Psoas muscle (tissue), 8 donors: ENCODE measurements around the gene FBXW5. TPM values are rescaled to one million over a fixed set of nuclear protein-coding genes. Genes with fewer than 3 reads are reported as not detected.

Experiments
- ATAC-seq, 4 donors: fragments of 200-7000 bp; cut with Tn5 transposase; one replicate each; pipeline ENCODE4 v1.9.1; 2020; ENCODE audit warnings: moderate library complexity in 3 of 4, mild to moderate bottlenecking in 2 of 4
- DNase-seq, 2 donors: peaks; one replicate each; pipeline ENCODE4 v3.0.0-alpha.2; 2020
- H3K27ac ChIP-seq: fragments of 200-600 bp; one replicate; pipeline ENCODE4 v1.8.0; 2022
- H3K27me3 ChIP-seq, 3 donors: fragments of 200-600 bp in 1 of 3; one replicate each; pipeline versions ENCODE4 v1.6.1 to v1.8.0; 2013 to 2022; ENCODE audit warnings: low read length in 2 of 3, mild to moderate bottlenecking in 2 of 3, moderate library complexity in 1 of 3; ENCODE audit not compliant: insufficient read depth in 3 of 3
- H3K36me3 ChIP-seq, 2 donors: fragments of 200-600 bp in 1 of 2; one replicate each; pipeline versions ENCODE4 v1.6.1 to v1.8.0; 2013 to 2022; ENCODE audit warnings: low read depth in 1 of 2, mild to moderate bottlenecking in 1 of 2, moderate library complexity in 1 of 2; ENCODE audit not compliant: insufficient read depth in 1 of 2
- H3K4me1 ChIP-seq: fragments of 200-600 bp; one replicate; pipeline ENCODE4 v1.8.0; 2022
- H3K4me3 ChIP-seq: fragments of 200-600 bp; one replicate; pipeline ENCODE4 v1.8.0; 2022; ENCODE audit warnings: mild to moderate bottlenecking
- H3K9me3 ChIP-seq: fragments of 200-600 bp; one replicate; pipeline ENCODE4 v1.8.0; 2022
- WGBS, 3 donors: extraction: QIAGEN DNeasy Blood & Tissue Kit; methylation state at CpG; one replicate each; pipeline versions ENCODE4 v1.1.6 to v1.1.7; 2013; 5-methylcytosine and 5-hydroxymethylcytosine counted together
- intact Hi-C, 2 donors: fragments of 100-400 bp; cut with DNase I; formaldehyde crosslinking; loops; one replicate each; pipeline versions ENCODE4 v1.11.0 to v1.14.2; 2022
- polyA plus RNA-seq, 3 donors: library from polyadenylated mRNA; stranded (reverse); fragments of 200-250 nt; gene quantifications; one replicate each; pipeline ENCODE4 v1.2.3, GENCODE V29; 2013
- total RNA-seq, 4 donors: library from RNA; stranded (reverse); fragmentation: NEBNext Ultra II Directional in 2 of 4; extraction: Animal tissue kit (Norgen Biotek cat#: 25700) in 2 of 4; gene quantifications; one replicate each; pipeline versions ENCODE4 v1.2.1 to v1.2.4, GENCODE V29; 2021 to 2023
- TF ChIP-seq, protein P1 (sequence below): fragments of 200-600 bp; IDR thresholded peaks from one replicate; pipeline ENCODE4 v1.8.0; 2022; ENCODE audit warnings: antibody characterized with exemption
- donor health status: healthy with polysubstance abuse.
- donor health status: DM: no; HTN: no; CAD: no; lungs with moderate emphysema.
- donor health status: Bipolar disorder and iron deficiency.
- donor health status: healthy.
- donor health status: DM: yes; HTN: yes; CAD: no.
- donor health status: DM: no; HTN: no; CAD: no.
- donor health status: DM: no; HTN: no; CAD: no.
- donor health status: DM: yes; HTN: yes; CAD: no.

Gene FBXW5
- total and polyA plus RNA-seq, 7 donors = 135 to 261 (median 202) TPM

DNA sequence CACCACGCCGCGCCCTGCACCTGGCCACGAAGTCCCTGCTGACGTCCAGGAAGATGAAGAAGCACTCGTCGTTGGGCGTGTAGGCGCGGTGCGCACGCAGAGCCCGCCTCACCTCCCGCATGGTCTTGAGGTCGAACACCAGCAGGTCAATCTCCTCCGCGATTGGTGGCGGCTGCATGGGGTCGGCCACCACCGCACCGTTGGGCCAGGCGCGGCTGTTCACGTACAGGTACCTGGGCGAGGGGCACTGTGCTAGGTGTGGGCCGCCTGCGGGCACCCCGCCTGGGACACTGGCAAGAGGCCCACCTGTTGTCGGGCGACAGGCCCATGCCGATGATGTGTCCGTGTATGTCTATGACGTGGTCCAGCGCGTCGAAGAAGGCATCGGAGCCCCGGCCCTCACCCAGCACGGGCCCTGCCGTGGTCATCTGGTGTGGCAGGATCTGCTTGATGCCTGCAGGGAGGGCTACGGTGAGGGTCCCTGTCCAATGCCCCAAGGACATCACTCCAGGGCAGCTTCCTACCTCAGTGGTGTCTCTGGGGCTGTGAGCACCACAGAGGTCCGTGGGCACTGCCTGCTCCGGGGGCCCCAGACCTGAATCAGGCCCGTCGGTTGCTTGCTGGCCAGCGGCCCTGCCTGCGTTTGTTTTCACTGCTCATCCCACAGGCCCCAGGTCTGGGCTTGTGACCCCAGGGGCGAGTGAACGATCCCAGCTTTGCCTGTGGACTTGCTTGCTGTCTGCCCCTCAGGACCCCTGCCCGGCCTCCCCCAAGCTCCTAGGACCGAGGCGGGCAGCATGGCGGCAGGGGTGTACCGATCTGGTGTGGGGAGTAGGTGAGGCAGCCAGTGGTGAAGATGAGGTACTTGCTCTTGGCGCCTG, 3.1 kb downstream of the FBXW5 start:
- no peak for ATAC-seq
- intact Hi-C loops = loop anchor here in 1 of 2 donors (2.0 to 5.0 kb wide), 4 partner anchors 13 to 94 kb away; partner anchors contain the start of genes EDF1 and PHPT1
- TF ChIP-seq, protein P1, sequence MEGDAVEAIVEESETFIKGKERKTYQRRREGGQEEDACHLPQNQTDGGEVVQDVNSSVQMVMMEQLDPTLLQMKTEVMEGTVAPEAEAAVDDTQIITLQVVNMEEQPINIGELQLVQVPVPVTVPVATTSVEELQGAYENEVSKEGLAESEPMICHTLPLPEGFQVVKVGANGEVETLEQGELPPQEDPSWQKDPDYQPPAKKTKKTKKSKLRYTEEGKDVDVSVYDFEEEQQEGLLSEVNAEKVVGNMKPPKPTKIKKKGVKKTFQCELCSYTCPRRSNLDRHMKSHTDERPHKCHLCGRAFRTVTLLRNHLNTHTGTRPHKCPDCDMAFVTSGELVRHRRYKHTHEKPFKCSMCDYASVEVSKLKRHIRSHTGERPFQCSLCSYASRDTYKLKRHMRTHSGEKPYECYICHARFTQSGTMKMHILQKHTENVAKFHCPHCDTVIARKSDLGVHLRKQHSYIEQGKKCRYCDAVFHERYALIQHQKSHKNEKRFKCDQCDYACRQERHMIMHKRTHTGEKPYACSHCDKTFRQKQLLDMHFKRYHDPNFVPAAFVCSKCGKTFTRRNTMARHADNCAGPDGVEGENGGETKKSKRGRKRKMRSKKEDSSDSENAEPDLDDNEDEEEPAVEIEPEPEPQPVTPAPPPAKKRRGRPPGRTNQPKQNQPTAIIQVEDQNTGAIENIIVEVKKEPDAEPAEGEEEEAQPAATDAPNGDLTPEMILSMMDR = no peak
- H3K4me1 ChIP-seq = peaks cover 29% of the 10 kb centered on the region
- peak overlapping the region; percentile 88 for H3K4me3 ChIP-seq
- no peaks in the 10 kb centered on the region for H3K27me3 ChIP-seq
- H3K27ac ChIP-seq = peak overlapping the region; percentile 94
- DNase-seq = peak; percentile 30 to 63
- no peaks in the 10 kb centered on the region for H3K9me3 ChIP-seq
- WGBS, 3 donors = 92 to 94% (median 94%) methylated on average over 54 to 55 of the region's 55 CpGs
- peaks cover 23 to 36% of the 10 kb centered on the region in 2 donors for H3K36me3 ChIP-seq

DNA sequence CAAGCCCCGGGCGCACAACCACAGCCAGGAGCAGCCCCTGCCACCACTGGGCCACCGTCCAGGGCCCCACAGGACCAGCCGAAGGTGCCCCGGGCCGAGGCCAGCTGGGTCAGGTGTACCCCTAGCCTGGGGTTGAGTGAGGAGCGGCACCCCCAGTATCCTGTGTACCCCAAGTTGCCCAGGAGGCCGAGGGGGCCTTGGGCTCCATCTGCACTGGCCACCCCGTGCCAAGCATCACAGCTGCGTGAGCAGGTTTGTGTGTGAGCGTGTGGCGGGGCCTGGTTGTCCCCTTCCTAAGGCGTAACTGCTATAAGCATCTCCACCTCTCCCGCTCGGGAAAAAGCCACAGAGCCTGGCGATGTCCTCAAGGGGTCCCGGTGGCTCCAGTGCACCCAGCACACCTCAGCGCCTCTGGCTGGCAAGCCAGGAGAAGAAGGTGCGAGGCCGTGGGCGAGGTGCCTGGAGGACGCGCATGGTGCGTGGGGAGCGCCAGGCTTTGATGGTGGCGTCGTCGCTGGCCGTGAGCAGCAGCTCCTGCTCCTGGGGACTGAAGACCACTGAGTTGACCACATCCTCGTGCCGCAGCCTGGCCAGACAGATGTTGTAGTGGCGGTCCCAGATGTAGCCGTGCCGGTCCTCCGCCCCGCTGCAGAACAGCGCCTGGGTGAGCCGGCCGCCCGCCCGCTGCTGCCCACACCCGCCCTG, 3.9 kb downstream of the FBXW5 start:
- Histone ChIP-seq H3K4me1 (peaks cover 29% of the 10 kb centered on the region), H3K9me3 (no peaks in the 10 kb centered on the region), H3K27ac (peak overlapping the region; percentile 94), H3K36me3 (peaks cover 23 to 36% of the 10 kb centered on the region in 2 donors), H3K4me3 (peak overlapping the region; percentile 50), H3K27me3 (no peaks in the 10 kb centered on the region)
- TF ChIP-seq, protein P1 = no peak
- DNase-seq = peak in 1 of 2 donors; percentile 55
- intact Hi-C loops = loop anchor here in 1 of 2 donors (5.0 kb wide), 3 partner anchors 38 to 93 kb away; partner anchors contain the start of genes EDF1 and PHPT1
- peak in 1 of 4 donors; percentile 0 for ATAC-seq
- 74 to 84% (median 74%) methylated on average over 42 of the region's 42 CpGs for WGBS, 3 donors

DNA sequence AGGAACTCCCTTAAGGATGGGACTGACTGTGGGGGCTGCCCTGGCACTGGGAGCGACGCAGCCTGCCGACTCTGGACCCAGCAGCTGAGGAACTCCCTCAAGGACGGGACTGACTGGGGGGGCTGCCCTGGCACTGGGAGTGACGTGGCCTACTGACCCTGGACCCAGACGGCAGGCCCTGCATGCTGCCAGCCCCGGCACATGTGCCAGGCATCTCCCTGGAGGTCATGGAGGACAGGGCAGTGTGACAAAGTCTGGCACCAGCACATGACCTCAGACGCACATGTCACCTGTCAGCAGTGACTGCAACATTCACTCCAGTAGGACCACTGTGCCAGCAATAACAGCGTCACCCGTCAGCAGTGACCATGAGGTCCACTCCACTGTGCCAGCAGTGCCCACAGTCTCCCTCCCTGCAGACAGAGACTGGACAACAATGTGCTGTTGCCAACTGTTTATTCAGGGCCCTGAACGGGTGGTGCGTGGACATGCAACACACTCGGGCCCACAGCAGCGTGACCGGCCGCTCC, 4.5 kb downstream of the FBXW5 start:
- WGBS, 3 donors = 26 to 36% (median 29%) methylated on average over 16 of the region's 16 CpGs
- intact Hi-C loops = loop anchor here in 1 of 2 donors (5.0 kb wide), 3 partner anchors 38 to 93 kb away; partner anchors contain the start of genes EDF1 and PHPT1
- TF ChIP-seq, protein P1 = no peak

GRCh38 chr9:136939431-136939995, 5.0 kb downstream of the FBXW5 start:
- ATAC-seq (peak in 1 of 4 donors; percentile 1), DNase-seq (peak in 1 of 2 donors; percentile 62)
- no peak overlapping the region for H3K4me3 ChIP-seq
- WGBS, 3 donors = 62 to 70% (median 63%) methylated on average over 28 of the region's 28 CpGs
- H3K27ac ChIP-seq = peak overlapping the region; percentile 94
- intact Hi-C loops = no loop called here
- peaks cover 23 to 36% of the 10 kb centered on the region in 2 donors for H3K36me3 ChIP-seq
- H3K9me3 ChIP-seq = no peaks in the 10 kb centered on the region
- peaks cover 29% of the 10 kb centered on the region for H3K4me1 ChIP-seq
- TF ChIP-seq, protein P1 = no peak
- no peaks in the 10 kb centered on the region for H3K27me3 ChIP-seq

More for the DNA sequence above, 4.5 kb downstream of the FBXW5 start:
- peaks cover 23 to 36% of the 10 kb centered on the region in 2 donors for H3K36me3 ChIP-seq
- H3K27me3 ChIP-seq = no peaks in the 10 kb centered on the region
- peak overlapping the region; percentile 50 for H3K4me3 ChIP-seq
- ATAC-seq = peak; percentile 81 to 83 (median 82)
- peaks cover 29% of the 10 kb centered on the region for H3K4me1 ChIP-seq
- no peaks in the 10 kb centered on the region for H3K9me3 ChIP-seq
- peak overlapping the region; percentile 94 for H3K27ac ChIP-seq
- peak; percentile 84 to 94 for DNase-seq
